ENCODE results near the gene CDK8. TPM values are rescaled to one million over a fixed set of nuclear protein-coding genes. Genes with fewer than 3 reads are reported as not detected.

The CDK8 gene
- total RNA-seq, 1 donor from 2014 or later = 11.2 TPM

GRCh38 chr13:26259634-26260033, 5.7 kb downstream of the CDK8 start:
- ATAC-seq = no peak
- no peak overlapping the region for H3K4me3 ChIP-seq
- TF ChIP-seq, protein P1, sequence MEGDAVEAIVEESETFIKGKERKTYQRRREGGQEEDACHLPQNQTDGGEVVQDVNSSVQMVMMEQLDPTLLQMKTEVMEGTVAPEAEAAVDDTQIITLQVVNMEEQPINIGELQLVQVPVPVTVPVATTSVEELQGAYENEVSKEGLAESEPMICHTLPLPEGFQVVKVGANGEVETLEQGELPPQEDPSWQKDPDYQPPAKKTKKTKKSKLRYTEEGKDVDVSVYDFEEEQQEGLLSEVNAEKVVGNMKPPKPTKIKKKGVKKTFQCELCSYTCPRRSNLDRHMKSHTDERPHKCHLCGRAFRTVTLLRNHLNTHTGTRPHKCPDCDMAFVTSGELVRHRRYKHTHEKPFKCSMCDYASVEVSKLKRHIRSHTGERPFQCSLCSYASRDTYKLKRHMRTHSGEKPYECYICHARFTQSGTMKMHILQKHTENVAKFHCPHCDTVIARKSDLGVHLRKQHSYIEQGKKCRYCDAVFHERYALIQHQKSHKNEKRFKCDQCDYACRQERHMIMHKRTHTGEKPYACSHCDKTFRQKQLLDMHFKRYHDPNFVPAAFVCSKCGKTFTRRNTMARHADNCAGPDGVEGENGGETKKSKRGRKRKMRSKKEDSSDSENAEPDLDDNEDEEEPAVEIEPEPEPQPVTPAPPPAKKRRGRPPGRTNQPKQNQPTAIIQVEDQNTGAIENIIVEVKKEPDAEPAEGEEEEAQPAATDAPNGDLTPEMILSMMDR (IDR thresholded peaks at IDR 0.05) = no peak
- intact Hi-C loops (cut with DNase I) = no loop called here
- H3K27me3 ChIP-seq = no peaks in the 10 kb centered on the region
- no peak for DNase-seq
- H3K27ac ChIP-seq = no peak overlapping the region
- no peaks in the 10 kb centered on the region for H3K9me3 ChIP-seq
- H3K4me1 ChIP-seq = peaks cover 20% of the 10 kb centered on the region
- no peaks in the 10 kb centered on the region for H3K36me3 ChIP-seq

- Histone ChIP-seq H3K27ac (no peak overlapping the region), H3K27me3 (no peaks in the 10 kb centered on the region), H3K9me3 (no peaks in the 10 kb centered on the region), H3K4me3 (no peak overlapping the region), H3K4me1 (peaks cover under 1% of the 10 kb centered on the region), H3K36me3 (no peaks in the 10 kb centered on the region)
- no peak for DNase-seq
- TF ChIP-seq, protein P1 (IDR thresholded peaks at IDR 0.05) = no peak
- no peak for ATAC-seq
- intact Hi-C loops (cut with DNase I) = no loop called here
These were observed 8.2 kb downstream of the CDK8 start for GRCh38 chr13:26262156-26262555.

DNA sequence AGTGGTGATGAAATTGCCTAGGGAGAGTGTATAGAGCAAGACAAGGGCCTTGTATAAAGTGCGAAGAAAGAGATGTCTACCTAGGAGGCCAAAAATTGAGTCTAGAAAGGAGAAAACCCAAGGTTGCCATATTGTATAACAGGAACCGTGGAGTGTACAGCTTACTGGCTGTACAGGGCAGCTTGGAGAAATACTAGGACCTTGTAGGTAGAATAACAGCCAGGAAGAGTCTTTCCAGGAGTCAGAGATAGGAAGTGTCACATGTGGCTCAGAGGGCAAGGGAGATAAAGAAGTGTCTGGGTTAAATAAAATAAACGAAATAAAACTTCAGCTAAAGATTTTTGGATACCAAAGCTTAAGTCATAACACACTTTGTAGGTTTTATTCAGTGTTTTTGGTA, 12.4 kb downstream of the CDK8 start:
- no peak for ATAC-seq

DNA sequence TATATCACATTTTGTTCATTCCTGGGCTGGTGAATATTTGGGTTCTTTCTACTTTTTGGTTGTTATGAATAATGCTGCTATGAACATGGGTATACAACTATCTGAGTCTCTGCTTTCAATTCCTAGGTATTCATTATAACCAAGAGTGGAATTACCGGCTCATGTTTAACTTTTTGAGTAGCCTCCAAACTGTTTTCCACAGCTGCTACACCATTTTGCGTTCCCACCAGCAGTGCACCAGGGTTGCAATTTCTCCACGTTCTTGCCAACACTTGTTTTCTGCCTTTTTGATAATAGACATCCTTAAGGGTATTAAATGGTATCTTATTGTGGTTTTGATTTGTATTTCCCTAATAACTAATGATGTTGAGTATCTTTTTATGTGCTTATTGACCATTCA, 16.8 kb downstream of the CDK8 start:
- Histone ChIP-seq H3K36me3 (no peaks in the 10 kb centered on the region), H3K4me1 (no peaks in the 10 kb centered on the region), H3K27me3 (no peaks in the 10 kb centered on the region), H3K9me3 (no peaks in the 10 kb centered on the region), H3K27ac (no peak overlapping the region), H3K4me3 (no peak overlapping the region)
- intact Hi-C loops (cut with DNase I) = no loop called here
- TF ChIP-seq, protein P1 (IDR thresholded peaks at IDR 0.05) = no peak
- ATAC-seq = no peak
- no peak for DNase-seq

More for the DNA sequence above, 12.4 kb downstream of the CDK8 start:
- intact Hi-C loops (cut with DNase I) = no loop called here
- TF ChIP-seq, protein P1 (IDR thresholded peaks at IDR 0.05) = no peak
- Histone ChIP-seq H3K4me3 (no peak overlapping the region), H3K27me3 (no peaks in the 10 kb centered on the region), H3K36me3 (no peaks in the 10 kb centered on the region), H3K9me3 (no peaks in the 10 kb centered on the region), H3K4me1 (no peaks in the 10 kb centered on the region), H3K27ac (no peak overlapping the region)
- no peak for DNase-seq

GRCh38 chr13:26272621-26273020, 18.7 kb downstream of the CDK8 start:
- ATAC-seq (no peak), DNase-seq (no peak)
- intact Hi-C loops (cut with DNase I) = no loop called here
- Histone ChIP-seq H3K4me1 (no peaks in the 10 kb centered on the region), H3K9me3 (no peaks in the 10 kb centered on the region), H3K27me3 (no peaks in the 10 kb centered on the region), H3K27ac (no peak overlapping the region), H3K36me3 (no peaks in the 10 kb centered on the region), H3K4me3 (no peak overlapping the region)
- TF ChIP-seq, protein P1 (IDR thresholded peaks at IDR 0.05) = no peak

DNA sequence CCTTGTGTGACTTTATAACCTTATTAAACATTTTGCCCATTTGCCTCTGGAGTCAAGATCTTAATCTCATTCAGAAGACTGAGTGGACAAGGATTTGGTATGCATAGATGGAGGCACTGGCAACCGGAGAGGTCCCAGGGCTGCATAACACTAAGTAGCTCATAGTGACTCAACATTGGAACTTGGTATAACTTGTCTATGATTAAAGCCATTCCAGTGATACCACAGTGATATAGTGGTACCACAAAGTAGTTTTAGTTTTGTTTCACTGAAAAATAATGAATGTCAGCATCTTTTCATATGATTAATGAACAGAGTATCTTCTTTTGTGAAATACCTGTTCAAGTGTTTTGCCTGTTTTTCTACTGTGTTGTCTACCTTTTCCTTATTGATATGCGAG, 26.4 kb downstream of the CDK8 start:
- Histone ChIP-seq H3K36me3 (peaks cover 3% of the 10 kb centered on the region), H3K27ac (no peak overlapping the region), H3K9me3 (no peaks in the 10 kb centered on the region), H3K27me3 (no peaks in the 10 kb centered on the region), H3K4me3 (no peak overlapping the region), H3K4me1 (no peaks in the 10 kb centered on the region)
- DNase-seq = no peak
- no peak for ATAC-seq
- intact Hi-C loops (cut with DNase I) = no loop called here
- TF ChIP-seq, protein P1 (IDR thresholded peaks at IDR 0.05) = no peak

All from upper lobe of right lung (tissue), 1 donor.